COLO668 (cell line): Measurements from ENCODE around the gene GPC5.
"Not testable (repeated sequence)": the region's sequence is repeated elsewhere in the genome, so short reads cannot be mapped to it uniquely, and the experiment has no call there.

Experiments used
- DNase-seq: peaks from one replicate; lab custom pipeline; 2025; ENCODE audit not compliant: unreplicated experiment; lab: John Stamatoyannopoulos, UW

GPC5 gene

DNA sequence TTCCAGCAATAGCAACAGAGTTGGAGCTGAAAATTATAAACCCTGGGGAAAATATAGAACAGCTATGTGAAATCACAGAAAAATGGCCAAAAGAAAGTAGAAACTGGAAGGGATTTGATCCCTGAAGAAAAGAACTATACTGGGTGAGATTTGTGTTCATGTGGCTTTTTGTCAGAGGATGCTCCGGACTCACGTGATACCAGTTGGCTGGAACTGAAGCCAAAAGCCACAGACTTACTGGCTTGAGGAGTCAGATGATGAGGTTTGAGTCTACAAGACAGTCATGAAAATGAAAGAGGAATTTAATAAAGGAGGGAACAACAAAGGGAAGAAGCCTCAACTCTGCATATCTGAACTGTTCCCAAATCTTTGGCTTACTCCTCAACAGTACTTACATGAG is 427.1 kb downstream of the GPC5 start:
- no peak for DNase-seq

DNA sequence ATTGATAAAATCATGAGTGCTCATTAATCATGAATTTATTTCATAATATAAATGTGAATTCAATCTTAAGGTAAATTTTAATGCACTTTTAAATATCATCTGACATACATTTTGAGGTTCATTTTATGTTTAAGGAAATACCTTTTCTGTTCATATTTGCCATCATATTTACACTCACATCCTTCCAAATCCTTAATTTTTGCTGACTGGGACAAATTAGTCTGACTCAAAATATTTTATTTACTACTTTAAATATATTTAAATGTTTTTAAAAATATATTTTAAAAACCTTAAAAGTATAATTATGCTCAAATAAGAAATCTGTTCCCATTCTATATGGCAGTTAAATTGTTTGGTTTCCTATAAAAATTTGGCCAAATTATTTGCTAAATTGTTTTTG is 438.1 kb downstream of the GPC5 start:
- DNase-seq = no peak

DNA sequence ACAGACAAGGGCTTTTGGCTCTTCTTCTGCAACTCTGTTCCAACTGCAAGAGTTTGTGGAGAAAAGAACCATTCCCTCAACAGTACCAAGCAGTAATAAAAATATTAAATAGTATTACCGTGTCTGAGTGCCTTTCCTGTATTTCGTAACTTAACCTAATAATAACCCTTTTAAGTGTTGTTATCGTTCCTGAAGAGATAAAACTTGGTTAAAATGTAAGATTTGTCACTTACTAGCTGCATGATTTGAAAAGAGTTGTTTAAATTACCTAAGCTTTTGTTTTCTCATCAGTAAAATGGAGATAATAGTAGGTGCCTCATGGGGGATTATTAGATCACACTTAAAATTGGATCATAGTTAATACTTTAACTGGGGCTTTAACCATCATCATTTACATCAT is 447.2 kb downstream of the GPC5 start:
- no peak for DNase-seq

DNA sequence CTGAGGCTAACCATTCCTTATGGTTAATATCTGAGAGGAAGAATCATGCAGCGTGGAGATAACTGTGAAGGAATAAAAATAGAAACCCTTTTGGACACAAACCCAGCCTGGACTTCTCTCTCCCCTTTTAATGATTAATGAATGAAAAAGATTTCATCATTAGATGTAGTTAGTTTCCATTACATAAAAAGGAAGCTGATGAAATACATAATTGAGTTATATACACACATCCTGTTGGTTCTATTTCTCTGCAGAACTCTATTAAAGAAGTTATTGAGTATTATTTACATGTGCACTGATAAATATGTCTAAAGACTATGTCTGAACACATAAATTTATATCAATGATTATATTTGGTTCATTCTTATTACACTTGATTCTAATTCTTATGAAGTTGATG is 465.3 kb downstream of the GPC5 start:
- DNase-seq = no peak

DNA sequence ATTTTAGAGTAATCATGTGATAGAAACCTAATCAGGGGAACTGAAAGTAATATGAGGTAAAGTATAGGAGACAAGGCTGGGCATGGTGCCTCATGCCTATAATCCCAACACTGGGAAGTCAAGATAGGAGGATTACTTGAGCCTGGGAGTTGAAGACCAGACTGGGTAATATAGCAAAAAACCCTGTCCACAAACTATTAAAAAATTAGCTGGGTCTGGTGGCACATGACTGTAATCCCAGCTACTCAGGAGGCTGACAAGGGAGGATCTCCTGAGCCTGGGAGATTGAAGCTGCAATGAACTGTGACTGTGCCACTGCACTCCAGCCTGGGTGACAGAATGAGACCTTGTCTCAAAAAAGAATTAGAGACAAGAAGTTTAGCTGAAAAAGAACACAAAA is 469.9 kb downstream of the GPC5 start:
- DNase-seq = no peak

DNA sequence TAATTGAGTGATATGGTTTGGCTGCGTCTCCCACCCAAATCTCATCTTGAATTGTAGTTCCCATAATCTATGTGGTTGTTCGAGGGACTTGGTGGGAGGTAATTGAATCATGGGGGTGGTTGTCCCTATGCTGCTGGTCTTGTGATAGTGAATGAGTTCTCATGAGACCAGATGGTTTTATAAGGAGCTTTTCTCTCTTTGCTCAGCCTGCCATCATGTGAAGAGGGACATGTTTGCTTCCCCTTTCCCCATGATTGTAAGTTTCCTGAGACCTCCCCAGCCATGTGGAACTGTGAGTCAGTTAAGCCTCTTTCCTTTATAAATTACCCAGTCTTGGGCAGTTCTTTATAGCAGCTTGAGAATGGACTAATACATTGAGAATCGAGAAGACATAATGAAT is 480.1 kb downstream of the GPC5 start:
- DNase-seq = no peak

DNA sequence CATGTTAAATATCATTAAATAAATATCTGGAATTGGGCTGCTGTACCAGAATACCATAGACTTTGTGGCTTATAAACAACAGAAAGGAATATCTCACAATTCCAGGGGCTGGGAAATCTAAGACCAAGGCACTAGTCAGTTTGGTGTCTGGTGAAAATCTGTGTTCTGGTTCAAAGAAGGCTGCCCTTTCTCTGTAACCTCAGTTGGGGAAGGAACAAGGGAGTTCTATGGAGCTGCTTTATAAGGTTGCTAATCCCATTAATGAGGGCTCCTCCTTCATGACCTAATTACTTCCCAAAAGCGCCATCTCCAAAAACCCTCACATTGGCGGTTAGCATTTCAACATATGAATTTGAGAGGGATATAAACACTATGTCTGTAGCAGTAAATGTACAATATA is 480.9 kb downstream of the GPC5 start:
- no peak for DNase-seq

DNA sequence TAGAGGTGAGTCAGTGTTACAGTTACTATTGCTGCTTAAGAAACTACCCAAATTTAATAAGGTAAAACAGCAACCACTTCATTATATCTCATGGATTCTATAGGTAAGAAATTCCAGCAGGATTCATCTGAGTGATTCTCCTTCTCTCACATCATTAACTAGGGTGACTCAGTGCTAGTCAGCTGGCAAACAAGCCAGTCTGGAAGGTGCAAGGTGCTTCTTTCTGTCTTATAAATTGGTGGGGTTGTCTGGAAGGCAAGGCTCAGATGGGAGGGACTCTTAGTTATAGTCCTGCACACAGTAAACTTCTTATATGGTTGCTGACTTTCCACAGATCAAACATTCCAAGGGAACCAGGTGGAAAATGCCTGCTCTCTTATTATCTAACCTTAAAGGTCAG is 484.5 kb downstream of the GPC5 start:
- no peak for DNase-seq

DNA sequence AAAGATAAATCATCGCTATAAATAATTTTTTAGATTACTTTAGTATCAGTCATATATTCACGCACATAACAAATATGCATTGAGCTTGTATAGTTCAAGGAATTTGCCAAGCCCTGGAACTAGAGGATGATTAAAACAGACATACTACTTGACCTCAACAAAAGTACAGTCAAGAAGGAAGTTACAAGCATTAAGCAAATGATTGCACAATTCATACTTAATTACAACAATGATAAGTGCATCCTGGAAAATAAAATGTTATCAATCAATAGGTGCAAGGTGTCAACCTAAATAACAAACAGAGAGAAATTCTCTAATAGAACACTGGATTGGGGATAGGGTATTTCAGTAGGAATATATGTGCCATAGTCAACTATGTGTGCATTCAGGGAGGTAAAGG is 491.2 kb downstream of the GPC5 start:
- no peak for DNase-seq

DNA sequence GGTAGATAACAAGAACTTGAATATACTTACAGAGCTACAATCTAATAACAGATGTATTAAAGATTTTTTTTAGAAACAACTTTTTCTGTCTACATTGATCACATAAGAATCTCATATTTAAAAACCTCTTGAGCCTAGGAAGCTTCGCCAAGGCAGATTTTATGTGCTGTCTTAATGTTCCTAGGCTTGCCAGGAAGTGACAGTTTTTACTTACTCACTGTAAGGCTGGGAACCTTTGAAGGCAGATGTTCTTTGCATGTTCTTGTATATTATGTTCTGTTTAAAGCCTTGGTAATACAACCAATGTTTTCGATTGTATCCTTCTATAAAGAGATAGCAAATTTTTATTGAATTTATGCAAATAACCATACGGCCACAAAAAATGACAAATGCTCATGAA is 492.7 kb downstream of the GPC5 start:
- DNase-seq = no peak

DNA sequence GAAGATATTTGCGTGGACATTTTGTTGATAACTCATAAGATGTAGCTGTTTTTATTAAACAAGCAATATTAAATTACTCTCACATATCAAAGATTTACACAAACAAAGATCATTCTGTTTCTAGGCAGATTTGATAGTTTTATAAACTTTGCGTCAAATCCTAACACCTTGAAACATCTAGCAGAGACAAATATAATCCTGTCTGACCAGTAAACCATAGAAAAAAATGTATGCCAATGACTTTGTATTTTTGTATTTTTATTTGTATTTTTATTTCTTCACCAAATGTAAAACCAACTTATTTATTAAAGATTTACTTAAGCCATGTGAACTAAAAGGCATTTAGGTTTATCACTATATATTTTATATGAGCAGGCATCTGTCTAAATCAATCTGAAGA is 494.6 kb downstream of the GPC5 start:
- DNase-seq = no peak

DNA sequence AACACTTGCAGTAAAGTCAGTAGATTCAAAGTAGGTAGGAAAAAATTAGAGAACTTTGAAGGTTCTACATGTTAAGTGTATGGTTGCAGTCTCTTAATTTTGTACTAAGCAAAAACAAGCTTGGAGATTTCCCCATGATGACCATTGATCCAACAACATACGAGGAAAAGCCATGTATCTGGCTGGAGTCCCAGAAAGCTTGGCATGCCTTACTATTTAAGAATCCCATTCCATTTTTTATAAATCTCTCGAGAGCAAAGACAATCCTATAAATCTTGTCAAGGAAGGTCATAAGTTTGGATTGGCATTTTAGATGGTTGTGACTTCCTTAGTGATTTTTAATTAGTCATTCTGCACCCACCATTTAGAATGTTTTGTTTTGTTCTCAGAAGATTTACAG is 495.9 kb downstream of the GPC5 start:
- DNase-seq = no peak

DNA sequence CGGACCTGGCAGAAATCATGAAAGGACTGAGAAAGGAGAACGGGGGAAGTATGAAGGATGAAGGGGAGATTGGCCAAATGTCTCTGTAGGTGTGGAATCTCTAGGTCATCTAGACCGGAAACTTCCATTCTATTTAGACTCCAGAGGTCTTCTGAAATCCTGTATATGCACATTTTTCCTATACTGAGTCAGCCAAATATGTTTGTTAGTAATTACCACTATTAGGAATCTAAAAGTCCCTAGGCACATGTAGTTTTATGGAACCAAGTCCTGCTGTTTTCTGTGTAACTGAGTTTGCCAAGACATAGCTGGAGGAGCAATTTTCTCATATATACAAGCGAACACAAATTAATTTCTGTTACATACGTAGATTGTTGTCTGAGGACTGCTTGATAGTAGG is 498.1 kb downstream of the GPC5 start:
- no peak for DNase-seq

DNA sequence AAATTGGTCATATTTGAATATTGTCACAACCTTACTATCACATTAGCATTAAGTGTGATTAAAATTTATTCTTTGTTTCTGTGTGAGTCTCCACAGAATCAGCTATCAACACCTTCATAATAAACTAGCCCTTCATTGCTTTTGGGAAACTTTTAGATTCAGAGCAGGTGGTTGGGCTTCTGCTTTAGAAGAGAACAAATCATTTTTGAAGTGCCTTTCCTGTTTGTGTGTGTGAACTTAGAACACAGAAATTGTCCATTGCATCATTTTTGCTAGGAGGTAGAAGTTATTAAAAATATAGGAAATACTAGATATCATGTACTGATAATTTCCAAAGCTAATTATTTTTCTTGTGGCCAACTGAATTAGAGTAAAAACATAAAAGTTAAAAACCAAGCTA is 500.6 kb downstream of the GPC5 start:
- not testable (repeated sequence) for DNase-seq

DNA sequence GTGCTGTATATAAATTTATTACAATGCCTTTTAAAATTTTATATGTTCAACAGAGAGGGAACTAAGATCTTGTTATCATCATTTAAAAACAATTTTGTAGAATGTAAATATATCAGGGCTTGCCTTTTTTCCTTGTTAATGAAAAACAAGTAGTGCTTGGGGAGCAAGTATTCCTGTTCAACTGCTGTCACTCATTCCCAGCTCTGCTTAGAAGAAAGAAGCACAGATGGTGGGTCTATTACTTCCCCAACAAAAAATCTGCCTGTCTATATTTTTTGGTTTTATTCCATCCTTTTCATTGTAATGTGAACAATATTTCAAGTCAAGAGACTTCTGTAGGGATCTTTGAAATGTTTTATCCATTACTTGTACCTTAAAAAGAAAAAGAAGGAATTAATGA is 503.9 kb downstream of the GPC5 start:
- DNase-seq = no peak

DNA sequence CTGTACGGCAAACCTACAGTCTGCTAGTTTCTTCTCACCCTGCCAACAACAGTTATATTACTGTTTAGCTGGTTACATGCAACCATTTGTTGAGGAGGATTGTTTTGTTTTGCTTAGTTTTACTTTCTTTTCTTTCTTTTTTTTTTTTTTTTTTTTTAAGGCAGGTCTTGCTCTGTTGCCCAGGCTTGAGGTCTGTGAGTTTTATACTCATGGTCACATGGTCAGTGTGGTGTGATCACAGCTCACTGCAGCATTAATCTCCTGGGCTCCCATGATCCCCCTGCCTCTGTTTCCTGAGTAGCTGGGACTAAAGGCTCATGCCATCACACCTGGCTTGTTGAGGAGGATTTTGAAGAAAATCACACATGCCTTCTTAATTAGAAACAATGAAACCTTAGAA is 505.6 kb downstream of the GPC5 start:
- DNase-seq = no peak

DNA sequence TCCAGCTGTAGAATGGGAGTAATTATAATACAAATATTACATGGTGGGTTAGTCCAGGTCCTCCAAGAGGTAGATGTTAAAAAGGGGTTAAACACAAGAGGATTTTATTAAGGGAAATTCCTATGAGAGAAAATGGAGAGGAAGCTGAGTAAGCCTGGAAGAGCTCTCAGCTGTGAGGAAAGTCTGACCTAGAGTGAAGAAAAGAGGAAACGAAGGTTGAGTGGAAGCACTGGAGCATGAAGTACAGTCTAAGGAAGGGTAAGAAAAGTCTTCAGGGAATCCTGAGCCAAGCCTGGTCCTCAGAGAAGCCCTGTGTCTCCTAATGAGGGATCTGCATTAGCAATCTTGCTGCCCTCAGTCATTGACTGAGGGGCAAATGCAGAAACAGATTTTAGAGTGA is 506.2 kb downstream of the GPC5 start:
- DNase-seq = no peak

DNA sequence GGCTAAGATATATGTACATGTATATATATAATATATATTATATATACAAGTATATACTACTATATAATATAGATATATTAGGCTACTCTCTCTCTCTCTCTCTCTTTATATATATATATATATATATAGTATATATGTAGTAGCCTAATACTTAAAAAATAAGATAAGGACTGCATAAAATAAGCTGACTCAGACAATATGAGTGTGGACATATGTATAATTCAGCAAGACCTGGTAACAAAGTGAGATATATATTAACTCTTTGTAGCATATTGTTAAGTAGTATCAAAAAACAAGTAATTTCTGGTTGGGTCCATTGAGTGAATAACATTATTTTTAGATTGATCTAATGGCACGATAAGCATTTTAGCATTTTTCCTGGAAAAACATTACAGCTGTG is 509.0 kb downstream of the GPC5 start:
- DNase-seq = no peak

DNA sequence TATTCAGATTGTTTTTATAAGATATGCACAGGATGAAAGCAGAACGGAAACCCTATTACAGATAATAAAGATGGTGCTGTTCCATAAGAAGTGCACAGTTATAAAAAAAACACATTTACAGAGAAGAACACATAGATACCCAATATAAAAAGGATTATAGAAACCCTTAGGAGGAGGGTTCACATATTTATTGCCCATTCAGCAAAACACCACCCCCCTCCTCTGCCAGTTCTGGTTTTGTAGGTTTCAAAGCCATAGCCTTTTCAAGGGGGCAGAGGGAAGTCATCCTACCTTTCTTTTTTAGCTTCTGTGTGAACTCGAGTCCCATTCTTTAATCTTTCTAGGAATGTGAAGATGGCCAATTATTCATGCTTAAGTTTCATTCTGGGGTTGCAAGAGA is 511.2 kb downstream of the GPC5 start:
- DNase-seq = no peak

DNA sequence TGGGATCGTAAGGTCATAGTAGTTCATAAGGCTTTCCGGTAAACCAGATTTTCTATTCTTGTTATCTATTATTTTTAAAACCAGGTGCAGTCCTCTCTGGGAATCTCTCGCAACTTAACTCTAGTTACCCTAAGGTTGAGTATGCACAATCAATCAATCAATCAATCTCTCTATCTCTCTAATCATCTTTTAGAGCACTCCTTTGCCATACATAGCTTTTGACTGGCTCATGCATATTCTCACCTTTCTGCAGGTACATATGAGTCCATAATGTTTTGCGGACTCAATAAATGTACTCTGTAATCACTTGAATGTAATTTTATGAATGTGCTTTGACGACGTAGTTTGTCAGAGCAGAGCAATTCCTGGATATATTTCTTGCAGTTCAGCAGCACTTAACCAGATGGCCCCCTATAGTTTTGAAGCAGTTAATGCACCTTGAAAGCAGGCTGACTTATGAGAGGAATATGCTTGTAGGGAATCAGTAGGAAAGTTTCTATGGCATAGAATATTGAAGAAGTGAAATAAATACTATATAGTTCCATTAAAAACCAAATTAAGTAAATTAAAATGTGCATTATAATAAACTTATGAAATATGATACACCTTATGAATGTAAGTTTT is 524.7 kb downstream of the GPC5 start:
- no peak for DNase-seq

DNA sequence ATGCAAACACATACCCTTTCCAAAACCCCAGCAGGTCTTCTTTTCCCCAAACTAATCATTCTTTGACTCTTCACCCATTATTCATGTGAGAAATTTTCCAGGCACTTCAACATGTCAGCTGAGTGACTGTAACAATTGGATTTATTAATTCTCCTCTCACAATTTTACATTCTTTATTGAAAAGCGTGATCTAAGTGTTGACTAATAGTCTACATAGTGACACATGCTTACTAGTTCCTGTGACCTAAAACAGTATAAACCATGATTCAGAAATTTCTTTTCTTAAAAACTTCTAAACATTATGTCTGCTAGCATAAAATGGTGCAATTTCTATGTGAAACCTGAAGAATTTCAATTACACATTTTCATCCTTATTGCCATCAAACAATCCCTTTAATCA is 532.3 kb downstream of the GPC5 start:
- DNase-seq = no peak

DNA sequence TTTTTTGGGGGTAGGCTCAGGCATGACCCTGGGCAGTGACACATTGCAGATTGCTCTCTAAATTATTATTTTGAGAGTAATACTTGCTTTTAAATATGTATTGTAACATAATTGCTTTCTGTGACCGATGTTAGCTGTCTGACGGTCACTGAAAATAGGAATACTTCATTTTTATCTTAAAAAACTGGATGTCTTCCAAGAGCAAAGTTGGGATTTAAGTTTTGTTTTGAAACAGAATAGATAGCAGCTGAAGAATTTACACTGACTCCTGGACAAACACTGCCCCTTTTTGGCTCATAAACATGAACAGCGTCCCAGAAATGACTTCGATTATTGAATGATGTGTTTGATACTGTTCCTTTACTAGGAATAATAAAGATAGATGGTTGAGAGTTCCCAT is 535.9 kb downstream of the GPC5 start:
- DNase-seq = no peak

DNA sequence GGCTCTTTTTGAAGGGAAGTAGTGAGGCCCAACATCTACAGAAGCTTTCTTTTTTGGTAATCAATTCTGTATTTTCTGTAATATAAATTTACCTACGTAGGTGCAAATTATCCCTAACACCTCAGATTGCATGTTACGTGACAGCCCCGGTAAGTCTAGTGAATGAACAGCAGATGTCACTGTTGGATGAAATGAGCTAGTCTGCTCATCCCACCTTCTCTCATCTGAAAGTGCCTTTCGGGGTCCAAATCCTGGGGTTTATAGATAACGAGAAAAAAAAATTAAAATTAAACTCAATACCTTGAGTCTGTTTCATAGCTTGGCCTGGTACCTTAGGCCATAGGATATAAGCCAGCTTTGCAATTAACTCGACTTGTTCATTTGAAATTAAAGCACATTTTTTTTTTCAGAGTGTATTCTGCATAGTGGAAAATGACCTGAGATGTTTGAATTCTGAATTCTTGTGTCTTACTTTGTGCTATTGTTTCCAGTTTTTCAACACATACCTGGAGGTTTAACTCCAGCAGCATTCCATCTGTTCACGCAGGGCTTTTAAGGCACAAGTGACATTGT is 548.2 kb downstream of the GPC5 start:
- peak; percentile 30 for DNase-seq

DNA sequence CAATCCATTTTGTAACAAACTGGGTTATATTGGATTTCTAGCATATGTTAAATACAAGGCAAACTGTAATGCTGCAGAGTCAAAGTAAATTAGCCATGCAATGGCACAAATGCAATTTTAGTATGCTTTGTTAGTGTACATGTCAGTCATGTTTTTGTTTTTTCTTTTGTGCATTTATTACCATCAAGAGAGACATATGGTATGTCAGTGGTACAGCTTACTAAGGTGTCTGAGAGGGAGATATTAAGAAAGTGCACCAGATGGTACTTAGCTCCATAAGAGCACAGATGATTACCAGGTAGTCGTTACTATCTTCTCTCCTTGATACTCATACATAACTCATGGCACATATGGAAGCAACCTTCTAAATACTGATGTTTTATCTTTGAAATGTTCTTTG is 550.3 kb downstream of the GPC5 start:
- no peak for DNase-seq
